Astrocyte of the hippocampus (primary cell): ENCODE measurements around the gene SNRNP27.
"Not testable (repeated sequence)": the region's sequence is repeated elsewhere in the genome, so short reads cannot be mapped to it uniquely, and the experiment has no call there.

ENCODE experiments used
- DNase-seq: peaks from one replicate; pipeline ENCODE4 v3.0.0; 2011; ENCODE audit warnings: low read depth, low spot score

The SNRNP27 gene

DNA sequence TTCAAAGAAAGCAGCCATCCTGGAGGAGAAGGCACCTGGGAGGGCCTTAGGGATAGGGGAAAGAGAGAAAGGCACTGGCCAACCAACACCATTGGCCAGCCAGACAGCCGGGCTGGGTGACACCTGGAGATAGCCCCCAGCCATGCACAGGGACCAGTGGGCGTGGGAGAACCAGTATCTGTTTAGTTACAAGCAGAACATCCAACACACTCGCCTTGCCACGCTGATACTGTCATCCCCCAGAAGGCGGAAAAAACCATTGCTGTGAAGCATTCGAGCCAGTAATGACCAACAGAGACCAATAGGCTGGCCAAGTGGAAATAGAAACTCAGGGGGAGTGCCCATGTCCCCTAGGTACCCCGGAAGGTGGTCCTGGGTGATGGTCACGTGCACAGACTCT, 52.2 kb downstream of the SNRNP27 start:
- no peak for DNase-seq

DNA sequence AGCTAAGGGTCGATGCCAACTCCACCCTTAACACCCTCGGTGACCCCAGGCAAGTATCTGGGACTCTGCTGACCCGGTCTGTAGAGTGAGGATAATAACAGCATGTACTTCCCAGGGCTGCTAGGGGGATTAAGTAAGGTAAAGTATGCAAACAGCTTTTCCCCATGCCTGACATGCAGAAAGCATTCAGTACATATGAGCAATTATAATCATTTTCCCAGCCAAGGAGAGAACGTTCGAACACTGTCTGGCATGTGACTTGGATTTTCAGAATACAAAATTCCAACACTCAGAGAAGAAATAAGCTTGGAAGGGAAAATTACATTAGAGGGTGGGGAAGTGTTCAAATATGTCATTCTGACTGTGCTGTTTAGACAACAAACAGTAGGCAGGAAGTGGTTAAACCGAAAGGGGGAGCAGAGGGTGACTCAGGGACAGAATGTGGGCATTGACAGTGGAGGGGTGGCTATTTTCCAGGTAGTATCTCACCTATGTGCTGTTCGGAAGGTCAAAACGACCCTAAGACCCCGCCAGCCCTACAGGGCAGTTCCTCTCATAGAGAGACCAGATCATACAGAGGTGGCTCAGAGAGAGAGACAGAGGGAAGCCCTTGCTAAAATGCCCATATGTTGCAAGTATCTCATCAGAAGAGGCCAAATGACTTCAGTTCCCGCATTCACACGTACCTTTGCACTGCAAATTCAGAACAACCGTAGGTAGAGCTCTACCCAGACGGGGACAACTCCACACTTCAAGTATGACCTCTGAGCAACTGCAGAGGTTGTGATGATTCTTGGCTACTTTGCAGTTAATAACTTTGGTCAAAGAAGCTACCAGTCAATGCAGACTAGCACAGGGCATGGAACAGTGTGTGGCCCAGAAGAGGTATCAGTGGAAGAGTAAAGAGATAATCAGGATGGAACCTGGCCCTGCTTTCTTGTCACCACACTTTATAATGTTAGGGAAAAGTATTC, 52.9 kb downstream of the SNRNP27 start:
- peak; percentile 72 for DNase-seq

DNA sequence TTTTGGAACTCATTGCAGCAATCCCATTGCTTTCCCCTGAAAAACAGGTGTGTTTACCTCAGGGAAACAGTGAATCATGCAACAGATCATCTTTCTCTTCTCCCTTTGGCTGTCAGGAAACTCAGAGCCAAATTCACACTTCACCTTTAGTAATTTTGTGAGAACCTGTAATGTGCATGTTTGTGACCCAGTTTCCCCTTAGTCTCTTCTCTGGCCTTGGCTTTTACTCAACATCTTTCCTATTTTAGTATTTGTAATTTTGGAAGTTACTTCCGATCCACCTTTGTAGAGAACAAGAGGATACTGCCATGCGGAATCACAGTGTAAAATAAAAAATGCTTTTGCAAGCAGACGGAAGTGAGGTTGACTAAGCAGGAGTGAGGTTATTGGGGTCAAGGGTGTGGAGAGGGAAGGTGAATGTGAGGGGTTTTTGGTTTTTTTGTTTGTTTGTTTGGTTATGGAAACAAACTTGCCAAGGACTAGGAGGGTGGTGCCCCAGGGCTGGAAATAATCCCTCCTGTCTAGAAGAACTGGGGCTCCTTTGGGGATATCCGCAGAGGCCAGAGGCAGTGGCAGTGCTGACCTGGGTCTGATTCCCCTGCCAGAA, 53.7 kb downstream of the SNRNP27 start:
- no peak for DNase-seq

DNA sequence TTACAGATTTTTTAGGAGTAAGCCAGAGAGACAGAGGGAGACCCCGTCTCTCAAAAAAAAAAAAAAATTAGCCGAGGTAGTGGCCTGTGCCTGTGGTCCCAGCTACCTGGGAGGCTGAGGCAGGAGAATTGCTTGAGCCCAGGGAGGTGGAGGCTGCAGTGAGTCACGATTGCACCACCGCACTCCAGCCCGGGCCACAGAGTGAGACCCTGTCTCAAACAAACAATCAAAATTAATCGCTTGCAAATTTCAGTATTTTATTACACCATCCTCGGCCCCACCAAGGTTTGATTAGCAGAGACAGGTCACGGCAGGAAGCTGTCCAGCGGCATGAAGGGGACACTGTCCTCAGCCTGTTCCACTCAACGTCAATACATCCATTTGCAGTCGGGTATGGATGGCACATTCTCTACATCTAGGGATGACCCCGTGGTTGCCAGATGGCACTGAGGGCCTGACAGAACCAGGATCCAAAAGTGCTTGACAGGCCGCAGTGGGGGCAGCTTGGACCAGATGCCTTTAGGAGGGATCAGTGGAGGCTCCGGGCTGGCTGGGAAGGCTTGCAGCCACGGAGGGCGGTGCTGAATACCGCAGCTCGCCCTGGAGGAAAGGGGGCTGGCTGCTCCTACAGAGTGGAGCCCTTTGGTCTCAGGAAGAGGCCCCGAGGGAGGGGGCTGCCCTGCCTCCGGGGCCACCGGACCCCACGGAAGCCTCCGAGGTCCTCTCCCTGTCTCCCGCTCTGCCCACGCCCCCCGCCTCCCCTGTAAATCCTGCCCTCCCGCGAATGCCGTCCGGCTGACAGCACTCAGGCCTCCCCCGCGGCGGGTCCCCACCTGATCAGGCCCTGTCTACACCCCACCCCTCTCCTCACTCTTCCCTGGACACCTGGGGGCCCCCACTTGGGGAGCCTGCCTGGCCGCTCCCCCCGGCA, 54.5 kb downstream of the SNRNP27 start:
- peak; percentile 34 for DNase-seq

DNA sequence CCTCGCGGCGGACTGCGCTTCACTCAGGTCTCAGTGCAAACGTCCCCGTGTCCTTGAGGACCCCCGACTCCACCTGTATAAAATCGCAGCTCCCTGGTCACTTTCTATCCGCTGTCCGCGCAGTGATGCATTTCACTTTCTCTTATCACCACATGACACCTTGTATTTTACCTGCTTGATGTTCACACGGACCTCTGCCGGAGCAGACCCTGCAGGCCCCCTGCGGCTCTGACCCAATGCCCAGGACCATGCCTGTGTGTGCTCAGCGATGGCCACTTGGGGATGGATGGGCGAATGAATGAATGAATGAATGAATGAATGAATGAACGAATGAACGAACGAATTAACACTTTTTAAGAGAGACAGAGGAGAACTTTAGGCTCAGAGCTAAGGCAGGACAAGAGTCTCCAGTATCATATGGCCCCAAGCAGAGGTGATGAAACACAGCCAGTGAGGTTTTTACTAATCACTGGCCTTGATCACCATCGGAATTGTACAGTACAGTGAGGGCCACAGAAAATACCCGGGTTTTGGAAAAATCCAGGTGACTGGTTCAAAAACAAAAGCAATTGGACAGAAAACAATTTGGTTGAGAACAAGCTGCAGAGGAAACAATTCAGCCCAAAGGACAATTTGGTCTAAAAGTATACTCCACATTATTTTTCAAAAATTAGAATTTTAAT, 55.3 kb downstream of the SNRNP27 start:
- DNase-seq, result no peak

DNA sequence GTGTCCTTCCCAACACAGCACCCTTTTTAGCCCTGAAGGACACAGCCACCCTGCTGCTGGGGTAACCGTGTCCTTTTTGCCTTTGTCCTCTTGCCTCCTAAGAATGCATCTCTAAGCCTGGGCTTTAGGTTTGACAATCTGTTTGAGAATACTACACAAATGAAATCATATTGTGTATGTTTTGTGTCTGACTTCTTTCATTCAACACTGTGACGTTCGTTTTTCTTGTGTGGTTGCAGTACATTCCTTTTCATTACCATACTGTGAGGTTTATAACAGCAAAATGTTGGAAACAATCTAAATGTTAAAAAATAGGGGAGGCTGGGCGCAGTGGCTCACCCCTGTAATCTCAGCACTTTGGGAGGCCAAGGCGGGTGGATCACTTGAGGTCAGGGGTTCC, 56.5 kb downstream of the SNRNP27 start:
- no peak for DNase-seq

DNA sequence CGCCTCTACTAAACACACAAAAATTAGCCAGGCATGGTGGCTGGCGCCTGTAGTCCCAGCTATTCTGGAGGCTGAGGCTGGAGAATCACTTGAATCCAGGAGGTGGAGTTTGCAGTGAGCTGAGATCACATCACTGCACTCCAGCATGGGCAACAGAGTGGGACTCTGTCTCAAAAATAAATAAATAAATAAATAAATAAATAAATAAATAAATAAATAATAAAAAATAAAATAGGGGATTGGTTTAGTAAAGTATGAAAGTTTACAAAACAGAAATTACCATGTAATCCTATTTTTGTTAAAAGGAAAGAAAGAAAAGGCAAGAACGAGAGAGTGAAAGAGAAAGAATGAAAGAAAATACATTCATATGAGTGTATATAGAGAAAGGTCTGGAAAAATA, 56.9 kb downstream of the SNRNP27 start:
- DNase-seq, result not testable (repeated sequence)

DNA sequence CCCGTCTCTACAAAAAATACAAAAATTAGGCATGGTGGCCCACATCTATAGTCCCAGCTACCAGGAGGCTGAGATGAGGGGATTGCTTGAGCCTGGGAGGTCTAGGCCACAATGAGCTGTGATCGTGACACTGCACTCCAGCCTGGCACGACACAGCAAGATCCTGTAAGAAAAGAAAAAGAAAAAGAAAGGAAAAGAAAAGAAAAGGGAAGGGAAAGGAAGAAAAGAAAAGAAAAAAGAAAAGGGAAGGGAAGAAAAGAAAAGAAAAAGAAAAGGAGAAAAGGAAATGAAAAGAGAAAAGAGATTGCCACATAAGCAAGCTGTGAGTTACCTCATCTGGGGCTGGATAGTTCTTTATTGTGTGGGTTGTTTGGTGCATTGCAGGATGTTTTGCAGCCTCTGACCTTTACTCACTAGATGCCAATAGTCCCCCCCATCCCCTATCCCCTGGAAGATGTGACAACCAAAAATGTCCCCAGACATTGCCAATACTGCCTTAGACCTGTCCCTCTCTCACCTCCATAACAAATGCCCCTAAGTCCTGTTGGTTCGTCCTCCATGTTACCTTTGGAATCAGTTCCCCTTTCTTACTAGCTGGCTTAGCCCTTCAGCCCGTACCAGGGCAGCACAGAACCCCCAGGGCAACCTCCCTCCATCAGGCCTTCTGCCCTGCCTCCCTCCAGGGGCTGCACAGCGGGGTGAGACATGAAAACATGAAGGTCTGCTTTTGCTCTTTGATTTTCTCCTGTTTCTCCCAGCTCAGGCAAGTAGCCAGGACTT, 58.8 kb downstream of the SNRNP27 start:
- no peak for DNase-seq

DNA sequence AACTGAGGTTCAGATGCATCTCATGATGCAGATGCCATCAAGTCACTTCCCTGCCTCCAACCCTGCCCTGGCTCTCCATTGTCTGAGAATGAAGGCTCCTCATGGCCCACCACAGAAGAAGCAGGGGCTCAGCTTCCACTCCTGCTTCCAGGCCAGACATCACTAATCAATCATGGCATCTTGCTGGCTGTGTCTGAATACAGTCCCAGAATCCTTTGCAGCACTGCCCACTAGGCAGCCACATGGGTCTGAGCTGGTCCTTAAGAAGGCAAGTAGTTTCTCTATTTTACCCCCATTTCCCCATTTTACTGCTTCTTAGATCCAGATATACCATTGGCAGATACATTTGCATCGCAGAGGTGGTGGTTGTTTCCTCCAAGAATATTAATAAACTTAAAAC, 60.3 kb downstream of the SNRNP27 start:
- no peak for DNase-seq
